PC-9 (cell line): ENCODE measurements around the gene ADGRA1. TPM values are rescaled to one million over a fixed set of nuclear protein-coding genes. Genes with fewer than 3 reads are reported as not detected.

Source experiments
- BruUV-seq: library from RNA; stranded (reverse); fragments of 400-500 nt; replicated peaks from 2 replicates; lab custom pipeline; 2021; lab: Mats Ljungman, UMichigan
- CTCF ChIA-PET: fragments of 300-600 bp; sonication (Branson Sonifier 250); formaldehyde crosslinking; loops from one replicate; lab custom pipeline; 2022; ENCODE audit warnings: antibody characterized with exemption; lab: Charles Lee
- POLR2A ChIA-PET: fragments of 300-600 bp; sonication (Branson Sonifier 250); formaldehyde crosslinking; loops from one replicate; lab custom pipeline; 2022; ENCODE audit warnings: antibody characterized with exemption; ENCODE audit not compliant: unreplicated experiment; lab: Charles Lee
- DNase-seq, 2 experiments: peaks; one replicate each; pipeline versions ENCODE4 v3.0.0 to v3.0.0-alpha.2; 2015 to 2022; ENCODE audit warnings: mixed read lengths in 1 of 2
- H2AFZ ChIP-seq: fragments of 200-600 bp; sonication (generic); 2 replicates; pipeline ENCODE4 v1.8.1; 2017; ENCODE audit warnings: antibody characterized with exemption
- H3F3A ChIP-seq: fragments of 200-600 bp; sonication (generic); 2 replicates; pipeline ENCODE4 v1.8.1; 2017; ENCODE audit warnings: antibody characterized with exemption, mild to moderate bottlenecking, low read depth; ENCODE audit not compliant: insufficient read depth
- H3K27ac ChIP-seq: fragments of 200-600 bp; sonication (generic); 2 replicates; pipeline ENCODE4 v1.6.1; 2016; ENCODE audit warnings: mixed run types
- H3K27me3 ChIP-seq: fragments of 200-600 bp; sonication (generic); 2 replicates; pipeline ENCODE4 v1.6.1; 2016; ENCODE audit warnings: low read depth, mixed run types; ENCODE audit not compliant: insufficient read depth
- H3K36me3 ChIP-seq: fragments of 200-600 bp; sonication (generic); 2 replicates; pipeline ENCODE4 v1.6.1; 2016; ENCODE audit warnings: low read depth, mixed run types
- H3K4me1 ChIP-seq: fragments of 200-600 bp; sonication (generic); replicated peaks from 2 replicates; pipeline ENCODE4 v1.6.1; 2016; ENCODE audit warnings: mixed run types; ENCODE audit not compliant: insufficient read depth
- H3K4me2 ChIP-seq: fragments of 200-600 bp; sonication (generic); 2 replicates; pipeline ENCODE4 v1.6.1; 2017; ENCODE audit warnings: mixed run types
- H3K4me3 ChIP-seq: fragments of 200-600 bp; sonication (generic); 2 replicates; pipeline ENCODE4 v1.6.1; 2016; ENCODE audit warnings: mixed run types
- H3K79me2 ChIP-seq: fragments of 200-600 bp; sonication (generic); 2 replicates; pipeline ENCODE4 v1.6.1; 2017; ENCODE audit warnings: low read depth, mixed run types
- H3K9me2 ChIP-seq: fragments of 200-600 bp; sonication (generic); 2 replicates; pipeline ENCODE4 v1.8.1; 2017; ENCODE audit warnings: mild to moderate bottlenecking; ENCODE audit not compliant: insufficient read depth
- H3K9me3 ChIP-seq: fragments of 200-600 bp; sonication (generic); 2 replicates; pipeline ENCODE4 v1.8.1; 2016; ENCODE audit warnings: low read depth; ENCODE audit not compliant: insufficient read depth
- H4K20me1 ChIP-seq: fragments of 200-600 bp; sonication (generic); 2 replicates; pipeline ENCODE4 v1.8.1; 2017; ENCODE audit not compliant: insufficient read depth
- CTCF ChIP-seq: fragments of 200-600 bp; sonication (generic); conservative IDR thresholded peaks from 2 replicates; pipeline ENCODE4 v1.6.1; 2017; ENCODE audit warnings: mixed run types, antibody characterized with exemption, mild to moderate bottlenecking, moderate library complexity
- EZH2 ChIP-seq: fragments of 200-600 bp; sonication (generic); IDR thresholded peaks from 2 replicates; pipeline ENCODE4 v1.8.0; 2017; ENCODE audit warnings: antibody characterized with exemption, low read depth
- intact Hi-C: fragments of 100-400 bp; cut with micrococcal nuclease; formaldehyde crosslinking; loops from one replicate; pipeline ENCODE4 v1.10.0; 2022; ENCODE audit not compliant: unreplicated experiment
- total RNA-seq: library from RNA; stranded (reverse); gene quantifications from 2 replicates; pipeline ENCODE4 v1.2.3, GENCODE V29; 2021

Gene ADGRA1
- total RNA-seq, 1 experiment from 2014 or later: not detected

GRCh38 chr10:133180965-133181639 is 93.4 kb downstream of the ADGRA1 start:
- ChIA-PET CTCF (no interaction called here), POLR2A (no interaction called here)
- H3K36me3 ChIP-seq: no peaks in the 10 kb centered on the region
- H3K4me2 ChIP-seq: no peak overlapping the region
- no peaks in the 10 kb centered on the region for H3K9me2 ChIP-seq
- no peak for TF ChIP-seq CTCF
- no peak for TF ChIP-seq EZH2
- H2AFZ ChIP-seq: no peak overlapping the region
- no TSS peak for BruUV-seq
- H3K27ac ChIP-seq: no peak overlapping the region
- H3K4me3 ChIP-seq: no peak overlapping the region
- H3K9me3 ChIP-seq: no peaks in the 10 kb centered on the region
- peaks cover 12% of the 10 kb centered on the region; the same call in 1 of the 2 replicates for H3F3A ChIP-seq
- DNase-seq: no peak
- H3K79me2 ChIP-seq: no peaks in the 10 kb centered on the region
- peaks cover 39% of the 10 kb centered on the region for H3K27me3 ChIP-seq
- H3K4me1 ChIP-seq: no peaks in the 10 kb centered on the region
- intact Hi-C loops: no loop called here
- no peaks in the 10 kb centered on the region for H4K20me1 ChIP-seq

Other genes with a start within 250 kb of the ADGRA1 start
- not detected in 2 replicates for gene CFAP46, start 145.4 kb upstream of the ADGRA1 start, total RNA-seq
- gene KNDC1, start 72.3 kb downstream of the ADGRA1 start, total RNA-seq: 1.2 and 1.7 TPM in 2 replicates
- gene UTF1, start 142.3 kb downstream of the ADGRA1 start, total RNA-seq: not detected in 2 replicates
- not detected in 2 replicates for gene VENTX, start 149.9 kb downstream of the ADGRA1 start, total RNA-seq
- 18.3 and 31.5 TPM in 2 replicates for gene ADAM8, start 188.9 kb downstream of the ADGRA1 start, total RNA-seq
- gene TUBGCP2, start 220.9 kb downstream of the ADGRA1 start, total RNA-seq: 40.7 and 52.8 TPM in 2 replicates
- 40.1 and 44.7 TPM in 2 replicates for gene ZNF511, start 221.0 kb downstream of the ADGRA1 start, total RNA-seq
- gene CALY, start 249.0 kb downstream of the ADGRA1 start, total RNA-seq: not detected in 2 replicates